Stimulated activated naive B cell treated with anti-CD40 and anti-IgM and Interleukin-4, amounts not matched to agents 10 μg/mL and 1 μg/mL and 100 μg/mL, for 72 hours (primary cell): ENCODE data around the gene LRRIQ1.
A peak's percentile ranks its signal among the peaks of the same experiment; 100 is the strongest.
"Not testable (repeated sequence)": the region's sequence is repeated elsewhere in the genome, so short reads cannot be mapped to it uniquely, and the experiment has no call there.

Experiments used
- ATAC-seq, 2 donors: fragments of 150-1000 bp; cut with Tn5 transposase; replicated peaks; 2 replicates each; pipeline ENCODE4 v1.10.0; 2021; ENCODE audit warnings: moderate library complexity in 1 of 2
- DNase-seq: peaks from one replicate; pipeline ENCODE4 v3.0.0; 2021
- H3K27ac Mint-ChIP-seq: one replicate; pipeline ENCODE4 v1.8.0; 2022; ENCODE audit warnings: mild to moderate bottlenecking, mixed read lengths
- H3K27me3 Mint-ChIP-seq, 2 donors: one replicate each; pipeline ENCODE4 v1.8.0; 2022; ENCODE audit warnings: mixed read lengths in 2 of 2
- H3K36me3 Mint-ChIP-seq, 2 donors: one replicate each; pipeline ENCODE4 v1.8.0; 2022; ENCODE audit warnings: mixed read lengths in 2 of 2, mild to moderate bottlenecking in 1 of 2
- H3K4me1 Mint-ChIP-seq, 2 donors: one replicate each; pipeline ENCODE4 v1.8.0; 2022; ENCODE audit warnings: mixed read lengths in 2 of 2, mild to moderate bottlenecking in 1 of 2
- H3K4me3 Mint-ChIP-seq, 2 donors: one replicate each; pipeline ENCODE4 v1.8.0; 2022; ENCODE audit warnings: mild to moderate bottlenecking in 2 of 2, mixed read lengths in 2 of 2, moderate library complexity in 1 of 2
- H3K9me3 Mint-ChIP-seq, 2 donors: one replicate each; pipeline ENCODE4 v1.8.0; 2022; ENCODE audit warnings: mixed read lengths in 2 of 2, mild to moderate bottlenecking in 1 of 2

LRRIQ1 gene

DNA sequence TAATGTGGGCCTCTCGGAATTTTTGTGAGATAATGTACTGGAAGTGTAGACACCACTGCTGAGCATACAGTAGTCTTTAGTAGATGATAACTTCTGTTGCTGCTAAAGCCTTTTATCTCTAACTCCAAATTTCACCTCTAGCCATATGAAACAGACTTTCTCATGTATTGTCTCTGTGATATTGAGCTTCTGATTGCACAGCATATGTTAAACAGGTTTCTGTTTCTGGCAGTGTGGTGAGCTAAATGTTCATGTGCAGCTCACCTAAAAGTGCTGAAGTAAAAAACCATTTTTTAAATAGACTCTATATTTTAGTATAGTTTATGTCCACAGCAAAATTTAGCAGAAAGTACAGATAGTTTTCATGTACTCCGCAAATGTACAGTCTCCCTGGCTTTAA is 154.6 kb downstream of the LRRIQ1 start:
- H3K9me3 Mint-ChIP-seq: peaks cover 0 to 2% of the 10 kb centered on the region in 2 donors
- no peaks in the 10 kb centered on the region for H3K36me3 Mint-ChIP-seq
- no peak for ATAC-seq

DNA sequence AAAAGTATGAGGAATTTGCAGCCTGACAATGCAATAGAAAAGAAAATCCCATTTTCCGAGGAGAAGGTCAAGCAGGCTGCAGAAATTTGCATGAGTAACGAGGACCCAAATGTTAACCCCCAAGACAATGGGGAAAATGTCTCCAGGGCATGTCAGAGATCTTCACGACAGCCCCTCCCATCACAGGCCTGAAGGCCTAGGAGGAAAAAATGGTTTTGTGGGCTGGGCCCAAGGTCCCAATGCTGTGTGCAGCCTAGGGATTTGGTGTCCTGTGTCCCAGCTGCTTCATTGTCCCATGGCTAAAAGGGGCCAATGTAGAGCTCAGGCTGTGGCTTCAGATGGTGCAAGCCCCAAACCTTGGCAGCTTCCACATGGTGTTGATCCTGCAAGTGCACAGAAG is 167.7 kb downstream of the LRRIQ1 start:
- ATAC-seq, H3K36me3 Mint-ChIP-seq, H3K4me3 Mint-ChIP-seq, H3K27ac Mint-ChIP-seq, H3K27me3 Mint-ChIP-seq, H3K4me1 Mint-ChIP-seq, DNase-seq: not testable (repeated sequence)
- peaks cover 11 to 16% of the 10 kb centered on the region in 2 donors for H3K9me3 Mint-ChIP-seq

More for the DNA sequence above, 154.6 kb downstream of the LRRIQ1 start:
- H3K4me3 Mint-ChIP-seq: no peak overlapping the region
- H3K27ac Mint-ChIP-seq: no peak overlapping the region
- no peaks in the 10 kb centered on the region for H3K4me1 Mint-ChIP-seq
- no peak for DNase-seq
- H3K27me3 Mint-ChIP-seq: no peaks in the 10 kb centered on the region

DNA sequence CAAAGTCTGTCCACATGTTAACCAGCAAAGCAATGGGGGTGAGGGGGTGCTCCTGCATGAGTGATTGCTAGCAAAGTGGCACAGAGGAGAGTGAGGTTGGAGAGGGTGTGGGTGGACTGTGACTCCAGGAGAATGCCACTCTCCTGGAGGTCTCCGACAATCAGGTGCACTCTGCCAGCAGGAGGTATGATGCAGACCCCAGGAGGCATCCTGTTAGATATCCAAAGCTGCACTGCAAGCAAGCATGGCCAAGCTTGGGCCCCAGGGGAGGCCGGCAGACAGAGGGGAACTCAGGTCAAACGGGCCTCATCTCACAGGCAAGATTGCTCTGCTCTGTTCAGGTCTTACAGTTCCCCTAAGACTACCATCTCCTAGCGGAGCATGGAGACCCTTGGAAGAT is 170.4 kb downstream of the LRRIQ1 start:
- DNase-seq: no peak
- Mint-ChIP-seq H3K4me1 (no peaks in the 10 kb centered on the region), H3K27me3 (no peaks in the 10 kb centered on the region)

DNA sequence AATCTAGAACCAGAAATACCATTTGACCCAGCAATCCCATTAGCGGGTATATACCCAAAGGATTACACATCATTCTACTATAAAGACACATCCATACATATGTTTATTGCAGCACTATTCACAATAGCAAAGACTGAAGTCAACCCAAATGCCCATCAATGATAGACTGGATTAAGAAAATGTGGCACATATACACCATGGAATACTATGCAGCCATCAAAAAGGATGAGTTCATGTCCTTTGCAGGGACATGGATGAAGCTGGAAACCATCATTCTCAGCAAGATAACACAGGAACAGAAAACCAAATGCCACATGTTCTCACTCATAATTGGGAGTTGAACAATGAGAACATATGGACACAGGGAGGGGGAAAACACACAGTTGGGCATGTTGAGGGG is 188.2 kb downstream of the LRRIQ1 start:
- not testable (repeated sequence) for H3K9me3 Mint-ChIP-seq, H3K27me3 Mint-ChIP-seq, H3K4me3 Mint-ChIP-seq, H3K4me1 Mint-ChIP-seq, H3K36me3 Mint-ChIP-seq, DNase-seq, H3K27ac Mint-ChIP-seq, ATAC-seq

More for the DNA sequence above, 170.4 kb downstream of the LRRIQ1 start:
- no peak for ATAC-seq
- H3K9me3 Mint-ChIP-seq: peaks cover 11 to 13% of the 10 kb centered on the region in 2 donors
- H3K27ac Mint-ChIP-seq: no peak overlapping the region
- H3K4me3 Mint-ChIP-seq: no peak overlapping the region
- no peaks in the 10 kb centered on the region for H3K36me3 Mint-ChIP-seq

DNA sequence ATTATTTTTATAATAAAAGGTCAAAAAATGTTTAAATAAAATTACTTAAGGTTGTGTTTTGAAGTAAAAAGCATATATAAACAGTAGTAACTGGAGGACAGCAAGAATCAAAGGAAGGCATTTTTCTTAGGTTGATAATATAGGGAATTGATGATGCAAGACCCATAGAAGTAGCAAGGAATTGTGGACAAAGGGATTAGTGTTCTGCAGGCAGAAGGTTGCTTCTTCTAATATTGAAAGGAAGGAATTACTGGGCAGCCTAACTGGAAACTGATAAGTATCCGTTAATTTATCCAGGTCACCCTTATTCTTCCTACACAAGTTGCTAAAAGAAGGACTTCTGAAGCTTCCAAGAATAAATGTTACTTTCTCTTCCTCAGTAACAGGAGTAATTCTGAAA is 189.3 kb downstream of the LRRIQ1 start:
- no peak overlapping the region for H3K4me3 Mint-ChIP-seq
- no peaks in the 10 kb centered on the region for H3K4me1 Mint-ChIP-seq
- no peak for DNase-seq
- H3K27me3 Mint-ChIP-seq: no peaks in the 10 kb centered on the region
- no peak for ATAC-seq
- H3K36me3 Mint-ChIP-seq: no peaks in the 10 kb centered on the region
- H3K27ac Mint-ChIP-seq: no peak overlapping the region
- H3K9me3 Mint-ChIP-seq: peaks cover 0 to 2% of the 10 kb centered on the region in 2 donors

DNA sequence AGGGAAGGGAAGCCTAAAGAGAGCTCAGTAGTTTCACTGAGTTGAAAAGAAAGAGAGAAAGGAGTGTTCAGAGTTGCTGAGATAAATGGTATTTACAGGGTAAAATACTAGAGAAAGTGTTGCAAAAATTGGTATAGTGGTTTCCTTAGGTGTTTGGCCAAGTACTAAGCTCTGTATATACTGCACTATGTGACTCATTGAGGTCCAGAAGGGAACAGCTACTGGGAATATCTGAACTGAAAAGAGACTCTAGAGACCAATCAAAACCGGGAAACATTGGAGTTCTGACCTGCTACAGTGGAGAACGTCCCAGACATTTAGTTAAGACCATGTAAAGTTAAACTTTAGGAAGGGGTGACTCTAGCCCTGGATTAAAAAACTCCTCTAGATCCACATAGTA is 201.2 kb downstream of the LRRIQ1 start:
- H3K36me3 Mint-ChIP-seq: no peaks in the 10 kb centered on the region
- no peak overlapping the region for H3K4me3 Mint-ChIP-seq
- ATAC-seq: no peak
- no peaks in the 10 kb centered on the region for H3K4me1 Mint-ChIP-seq
- no peak for DNase-seq
- H3K9me3 Mint-ChIP-seq: peaks cover 0 to 3% of the 10 kb centered on the region in 2 donors
- no peaks in the 10 kb centered on the region for H3K27me3 Mint-ChIP-seq
- no peak overlapping the region for H3K27ac Mint-ChIP-seq

DNA sequence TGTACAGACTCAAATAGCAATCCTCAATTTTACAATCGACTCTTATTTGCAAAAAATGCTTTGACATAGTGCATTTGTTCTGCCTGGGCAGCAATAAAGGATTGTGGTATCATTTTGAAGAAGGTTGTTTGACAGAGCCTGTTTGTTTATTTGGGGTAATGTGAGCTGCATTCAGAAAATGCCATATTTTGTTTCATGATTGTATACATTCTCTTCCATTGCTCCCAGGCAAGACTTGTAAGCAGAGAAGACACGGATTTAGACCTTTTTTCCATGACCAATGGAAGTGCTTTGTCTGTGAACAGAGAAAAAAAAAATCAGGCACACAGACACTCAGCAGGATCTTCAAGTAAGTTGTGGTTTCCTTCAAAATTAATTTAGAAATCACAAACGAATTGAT is 208.4 kb downstream of the LRRIQ1 start:
- Mint-ChIP-seq H3K4me3 (no peak overlapping the region), H3K9me3 (no peaks in the 10 kb centered on the region), H3K27me3 (no peaks in the 10 kb centered on the region), H3K27ac (no peak overlapping the region), H3K36me3 (no peaks in the 10 kb centered on the region), H3K4me1 (no peaks in the 10 kb centered on the region)
- ATAC-seq (no peak), DNase-seq (no peak)

DNA sequence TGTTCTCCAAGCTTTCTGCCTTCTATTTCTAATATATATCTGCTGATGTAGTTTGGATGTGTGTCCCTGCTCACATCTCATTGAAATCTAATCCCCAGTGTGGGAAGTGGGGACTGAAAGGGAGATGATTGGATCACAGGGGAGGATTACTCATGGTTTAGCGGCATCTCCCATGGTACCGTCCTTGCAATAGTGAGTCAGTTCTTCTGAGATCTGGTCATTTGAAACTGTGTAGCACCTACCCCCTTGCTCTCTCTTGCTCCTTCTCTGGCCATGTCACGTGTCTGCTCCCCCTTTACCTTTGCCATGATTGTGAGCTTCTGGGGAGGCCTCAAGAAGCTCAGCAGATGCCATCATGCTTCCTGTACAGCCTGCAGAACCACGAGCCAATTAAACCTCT is 217.7 kb downstream of the LRRIQ1 start:
- Mint-ChIP-seq H3K36me3 (no peaks in the 10 kb centered on the region), H3K27ac (no peak overlapping the region), H3K27me3 (no peaks in the 10 kb centered on the region), H3K4me1 (no peaks in the 10 kb centered on the region), H3K4me3 (no peak overlapping the region), H3K9me3 (no peaks in the 10 kb centered on the region)
- no peak for ATAC-seq
- no peak for DNase-seq

DNA sequence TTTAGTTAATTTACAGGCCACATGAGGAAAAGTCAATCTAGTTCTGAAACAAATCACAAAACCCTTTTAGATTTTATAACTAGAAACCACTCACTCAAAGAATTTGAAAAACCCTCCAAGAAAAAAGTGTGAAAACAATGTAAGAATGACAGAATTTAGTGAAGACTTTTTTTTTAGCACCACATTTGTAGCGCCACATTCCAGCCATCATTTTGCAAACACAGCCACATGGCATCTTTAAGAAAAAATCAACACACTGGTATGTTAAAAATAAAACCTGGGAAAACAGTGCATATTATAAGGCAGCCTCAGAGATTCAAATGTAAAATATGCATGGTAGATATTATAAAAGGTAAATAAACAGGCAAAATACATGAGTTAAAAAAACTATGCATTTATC is 221.5 kb downstream of the LRRIQ1 start:
- H3K9me3 Mint-ChIP-seq: no peaks in the 10 kb centered on the region
- no peak overlapping the region for H3K27ac Mint-ChIP-seq
- DNase-seq (no peak), ATAC-seq (no peak)
- no peaks in the 10 kb centered on the region for H3K27me3 Mint-ChIP-seq
- H3K4me1 Mint-ChIP-seq: no peaks in the 10 kb centered on the region
- no peaks in the 10 kb centered on the region for H3K36me3 Mint-ChIP-seq
- H3K4me3 Mint-ChIP-seq: no peak overlapping the region

DNA sequence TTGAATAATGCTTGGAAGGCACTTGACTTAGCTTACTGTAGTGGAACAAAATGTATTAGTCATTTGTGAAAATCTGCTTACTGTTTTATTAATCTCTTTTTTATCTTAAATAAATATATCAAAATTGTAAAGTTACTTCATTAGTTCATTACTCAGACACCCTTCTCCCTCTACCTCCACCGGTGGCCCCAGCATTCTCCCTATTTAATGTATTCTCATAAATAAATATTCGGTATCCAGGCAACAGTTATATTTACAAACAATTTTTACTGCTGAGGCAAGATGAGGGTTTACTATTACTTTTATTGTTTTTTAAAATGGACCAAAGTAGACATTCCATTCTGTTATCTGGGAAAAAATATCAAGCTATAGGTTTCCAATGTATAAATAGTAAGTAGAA is 224.3 kb downstream of the LRRIQ1 start:
- Mint-ChIP-seq H3K9me3 (no peaks in the 10 kb centered on the region), H3K27me3 (no peaks in the 10 kb centered on the region), H3K27ac (no peak overlapping the region), H3K4me1 (no peaks in the 10 kb centered on the region), H3K36me3 (no peaks in the 10 kb centered on the region), H3K4me3 (no peak overlapping the region)
- DNase-seq (no peak), ATAC-seq (no peak)

DNA sequence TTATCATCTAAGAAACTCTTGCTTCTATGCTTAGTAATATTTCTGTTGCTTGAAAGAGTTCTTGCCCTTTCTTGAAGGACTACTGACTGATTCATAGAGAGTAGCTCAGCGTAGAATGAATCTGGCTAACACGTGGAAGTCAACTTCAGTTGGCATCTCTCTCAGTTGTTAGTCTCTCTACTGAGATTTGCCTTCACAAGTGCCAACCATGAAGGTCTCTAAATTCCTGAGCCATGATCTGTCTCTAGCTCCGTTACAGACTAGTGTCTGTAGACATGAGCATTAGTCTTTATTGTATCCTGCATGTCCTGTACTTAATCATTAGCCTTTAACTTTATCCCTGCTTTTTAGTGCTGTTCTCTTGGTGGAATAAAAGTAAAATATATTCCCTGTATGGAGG is 224.7 kb downstream of the LRRIQ1 start:
- no peak overlapping the region for H3K27ac Mint-ChIP-seq
- no peaks in the 10 kb centered on the region for H3K36me3 Mint-ChIP-seq
- no peaks in the 10 kb centered on the region for H3K27me3 Mint-ChIP-seq
- no peak overlapping the region for H3K4me3 Mint-ChIP-seq
- ATAC-seq (no peak), DNase-seq (no peak)
- H3K4me1 Mint-ChIP-seq: no peaks in the 10 kb centered on the region
- no peaks in the 10 kb centered on the region for H3K9me3 Mint-ChIP-seq

DNA sequence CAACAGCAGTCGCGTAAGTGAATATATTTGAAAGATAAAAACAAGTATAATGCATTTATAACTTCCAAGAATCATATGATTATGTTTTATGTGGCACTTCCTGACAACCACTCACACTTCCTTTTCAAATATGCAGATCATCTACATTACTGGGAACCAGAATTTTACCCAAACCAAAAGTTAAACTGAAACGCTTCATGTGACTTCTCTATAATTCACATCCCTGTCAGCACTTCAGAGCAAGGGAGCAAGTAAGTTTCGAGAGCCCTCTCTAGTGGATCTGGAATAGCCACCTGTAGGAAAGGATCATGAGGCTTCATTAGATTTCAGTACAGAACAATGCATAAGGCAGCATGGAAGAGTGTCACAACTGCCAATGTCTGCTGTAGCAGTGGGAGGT is 230.2 kb downstream of the LRRIQ1 start:
- ATAC-seq: no peak
- Mint-ChIP-seq H3K4me3 (no peak overlapping the region), H3K27ac (no peak overlapping the region), H3K27me3 (peaks cover 0 to 3% of the 10 kb centered on the region in 2 donors), H3K36me3 (no peaks in the 10 kb centered on the region), H3K4me1 (no peaks in the 10 kb centered on the region), H3K9me3 (no peaks in the 10 kb centered on the region)
- no peak for DNase-seq

DNA sequence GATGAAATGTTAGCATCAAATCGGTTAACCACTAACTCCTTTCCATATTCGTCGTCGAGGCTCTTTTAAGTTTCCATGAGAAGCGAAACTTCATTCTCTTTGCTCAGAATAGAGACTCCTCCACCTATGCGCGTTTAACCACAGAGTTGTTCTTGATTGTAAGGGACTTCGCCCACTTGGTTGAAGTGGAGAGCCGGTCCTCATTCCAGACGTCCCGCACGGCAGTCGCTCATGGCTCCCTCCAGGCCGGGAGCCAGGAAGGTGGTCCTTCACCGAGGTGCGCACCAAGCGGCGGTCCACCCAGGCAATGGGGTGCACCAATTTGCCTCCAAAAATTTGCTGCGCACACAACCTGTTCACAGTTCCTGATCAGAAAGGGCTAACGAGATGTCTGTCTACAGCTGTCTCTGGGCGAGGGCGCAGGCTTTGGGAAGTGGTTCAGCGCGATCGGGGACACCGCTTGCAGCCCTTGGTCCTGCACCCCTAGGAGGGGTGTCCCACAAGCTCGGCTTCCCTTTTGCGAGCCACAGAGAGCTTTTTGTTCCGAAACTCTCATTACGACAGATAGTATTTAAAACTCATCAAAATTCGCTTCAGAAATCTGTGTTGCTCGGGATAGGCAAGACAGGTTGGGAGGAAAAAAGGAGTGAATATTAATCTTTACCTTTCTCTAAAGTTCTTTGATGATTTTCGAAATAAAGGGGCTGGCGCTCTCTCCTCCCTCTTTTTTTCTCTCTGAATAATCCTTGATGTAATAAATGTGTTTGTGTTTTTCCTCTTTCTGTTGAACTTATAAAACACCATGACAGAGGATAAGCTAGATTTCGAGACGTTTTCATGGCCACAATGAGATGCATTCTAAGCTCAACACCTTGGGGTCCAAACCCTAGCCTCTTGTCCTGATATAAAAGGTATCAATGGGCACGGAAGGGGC is 237.5 kb downstream of the LRRIQ1 start:
- H3K27ac Mint-ChIP-seq: no peak overlapping the region
- no peaks in the 10 kb centered on the region for H3K9me3 Mint-ChIP-seq
- H3K27me3 Mint-ChIP-seq: peaks cover 37 to 49% of the 10 kb centered on the region in 2 donors
- H3K4me1 Mint-ChIP-seq: peaks cover 0 to 9% of the 10 kb centered on the region in 2 donors
- DNase-seq (no peak), ATAC-seq (no peak)
- peak overlapping the region in 1 of 2 donors; percentile 6 for H3K4me3 Mint-ChIP-seq
- no peaks in the 10 kb centered on the region for H3K36me3 Mint-ChIP-seq

DNA sequence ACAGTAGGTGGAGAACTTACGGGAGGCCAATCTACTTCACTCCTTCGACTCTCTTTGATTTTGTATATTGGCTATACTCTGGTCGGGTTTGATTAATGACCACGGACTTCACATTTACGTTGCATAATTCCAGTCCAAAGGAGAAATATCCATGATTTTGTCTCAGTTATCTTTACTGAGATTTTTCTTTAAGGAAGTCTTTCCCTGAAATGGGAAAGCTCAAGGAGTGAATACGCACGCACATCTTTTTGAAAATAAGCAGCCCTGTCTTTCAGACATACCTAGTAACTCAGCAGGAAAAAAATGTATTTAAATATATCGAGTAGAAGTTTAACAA is 238.1 kb downstream of the LRRIQ1 start:
- ATAC-seq (no peak), DNase-seq (no peak)
- H3K4me1 Mint-ChIP-seq: peaks cover 0 to 11% of the 10 kb centered on the region in 2 donors
- H3K27ac Mint-ChIP-seq: no peak overlapping the region
- peaks cover 36 to 53% of the 10 kb centered on the region in 2 donors for H3K27me3 Mint-ChIP-seq
- no peaks in the 10 kb centered on the region for H3K36me3 Mint-ChIP-seq
- H3K4me3 Mint-ChIP-seq: no peak overlapping the region
- H3K9me3 Mint-ChIP-seq: no peaks in the 10 kb centered on the region

DNA sequence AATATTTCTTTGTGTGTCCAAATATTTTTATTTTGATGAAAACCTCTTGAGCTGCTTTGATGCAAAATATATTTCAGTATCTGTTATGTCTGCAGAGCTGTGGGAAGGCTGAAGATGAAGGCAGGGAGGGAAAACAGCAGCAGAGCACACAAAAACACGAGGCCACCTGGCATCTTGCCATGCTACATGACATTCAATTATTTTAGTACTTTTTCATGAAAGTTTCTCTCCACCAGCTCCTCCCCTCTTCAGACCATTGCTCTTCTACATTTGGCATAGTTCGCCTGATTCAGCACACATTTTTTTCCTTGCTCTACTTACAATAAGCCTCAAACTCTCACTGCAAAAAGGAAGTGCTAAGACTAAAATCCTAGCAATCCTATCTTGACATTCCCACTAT is 239.2 kb downstream of the LRRIQ1 start:
- ATAC-seq (no peak), DNase-seq (no peak)
- H3K27ac Mint-ChIP-seq: no peak overlapping the region
- H3K27me3 Mint-ChIP-seq: peaks cover 46 to 62% of the 10 kb centered on the region in 2 donors
- H3K9me3 Mint-ChIP-seq: no peaks in the 10 kb centered on the region
- H3K4me1 Mint-ChIP-seq: peaks cover 6 to 20% of the 10 kb centered on the region in 2 donors
- H3K4me3 Mint-ChIP-seq: no peak overlapping the region
- H3K36me3 Mint-ChIP-seq: no peaks in the 10 kb centered on the region
